GM21737 (cell line): ENCODE measurements around the gene PLEKHA5.
"Not testable (repeated sequence)": the region's sequence is repeated elsewhere in the genome, so short reads cannot be mapped to it uniquely, and the experiment has no call there.

Experiments
- ATAC-seq: cut with Tn5 transposase; IDR thresholded peaks from one replicate; pipeline ENCODE4 v1.9.1; 2021; ENCODE audit warnings: mild to moderate bottlenecking, moderate library complexity; ENCODE audit not compliant: unreplicated experiment

PLEKHA5 gene

DNA sequence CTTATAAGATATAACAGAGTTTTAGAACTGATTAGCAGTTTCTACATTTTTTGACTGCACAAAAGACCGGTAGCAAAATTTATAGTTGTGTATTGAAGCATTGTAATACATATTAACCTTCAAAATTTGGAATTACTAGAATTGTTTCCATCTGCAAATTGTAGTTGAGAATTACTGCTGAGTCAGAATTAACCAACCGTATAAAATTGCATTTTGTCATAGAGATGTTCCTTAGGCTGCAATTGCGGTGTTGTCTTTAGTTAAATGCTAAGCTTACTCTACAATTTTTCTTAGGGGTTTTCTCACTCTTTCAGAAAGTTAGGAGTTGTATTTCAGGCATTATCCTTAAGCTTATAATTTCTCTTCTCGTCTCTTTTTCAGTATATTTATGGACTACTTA, 132.2 kb downstream of the PLEKHA5 start:
- no peak for ATAC-seq

DNA sequence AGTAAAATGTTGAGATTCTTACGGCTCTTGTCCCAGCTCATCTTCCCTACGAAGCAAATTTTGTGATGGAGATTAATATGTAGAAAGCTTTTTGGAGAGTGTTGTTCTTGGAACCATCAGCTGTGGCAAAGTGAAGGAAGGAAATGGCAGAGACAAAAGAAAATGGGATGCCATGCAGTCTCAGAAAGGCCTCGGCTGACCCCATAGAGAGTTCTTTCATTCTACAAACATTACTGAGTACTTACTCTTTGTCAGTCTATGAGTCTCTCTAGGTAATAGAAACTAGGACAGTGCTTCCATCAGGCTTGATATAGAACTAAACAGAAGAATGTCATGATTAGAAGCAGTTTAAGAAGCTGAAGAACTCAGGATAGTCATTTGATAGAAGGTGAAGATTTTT, 134.1 kb downstream of the PLEKHA5 start:
- no peak for ATAC-seq

DNA sequence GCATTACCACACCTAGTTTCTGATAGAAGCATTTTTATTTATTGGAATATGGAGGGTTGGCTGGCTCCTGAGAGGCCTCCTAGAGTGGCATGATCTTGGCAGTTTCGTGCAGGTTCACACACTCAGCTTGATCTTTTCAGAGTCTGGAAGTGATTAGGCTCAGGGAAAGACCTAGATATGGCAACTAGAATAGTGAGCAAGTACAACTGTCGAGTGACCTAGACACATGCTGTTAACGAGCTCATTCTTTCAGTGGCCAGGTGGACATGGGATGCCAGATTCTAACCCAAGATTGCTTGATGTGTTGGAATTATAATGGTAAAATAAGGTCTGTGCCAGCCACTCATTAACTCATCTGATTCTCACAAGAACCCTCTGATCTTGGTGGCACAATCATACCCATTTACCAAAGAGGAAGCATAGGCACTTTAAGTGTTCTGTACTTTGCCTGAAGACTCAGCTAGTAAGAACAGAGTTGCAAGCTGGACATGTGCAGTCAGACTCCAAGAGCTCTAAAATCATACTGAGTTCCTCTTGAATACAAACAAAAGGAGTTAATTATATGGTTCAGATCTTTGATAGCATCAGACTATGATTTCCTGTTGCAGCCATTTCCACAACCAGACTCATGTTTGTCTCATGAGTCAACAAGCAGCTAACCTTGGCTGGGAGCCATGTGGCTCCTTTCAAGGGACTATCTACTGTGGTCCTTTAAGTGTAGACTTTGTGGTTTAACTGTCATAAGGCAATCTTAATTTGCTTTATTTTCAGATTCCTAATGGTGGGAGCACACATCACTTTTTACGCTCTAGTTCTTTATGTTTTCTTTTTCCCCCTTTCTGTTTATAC, 144.2 kb downstream of the PLEKHA5 start:
- ATAC-seq = no peak

DNA sequence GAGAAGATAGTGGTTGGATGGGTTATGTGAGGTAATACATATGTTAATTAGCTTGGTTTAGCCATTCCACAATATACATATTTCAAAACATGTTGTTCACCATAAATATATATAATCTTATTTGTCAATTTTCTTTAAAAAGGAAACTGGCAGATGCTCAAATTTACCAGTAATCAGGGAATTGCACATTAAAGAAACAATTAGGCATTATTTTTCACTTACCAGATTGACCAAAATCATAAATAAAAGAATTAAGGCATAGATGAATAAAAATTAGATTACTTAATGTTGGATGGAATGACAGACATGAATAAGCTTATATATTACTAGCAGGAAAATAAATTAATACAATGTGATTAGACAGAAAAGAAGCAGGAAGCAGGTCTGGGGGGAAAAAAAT, 147.2 kb downstream of the PLEKHA5 start:
- no peak for ATAC-seq

DNA sequence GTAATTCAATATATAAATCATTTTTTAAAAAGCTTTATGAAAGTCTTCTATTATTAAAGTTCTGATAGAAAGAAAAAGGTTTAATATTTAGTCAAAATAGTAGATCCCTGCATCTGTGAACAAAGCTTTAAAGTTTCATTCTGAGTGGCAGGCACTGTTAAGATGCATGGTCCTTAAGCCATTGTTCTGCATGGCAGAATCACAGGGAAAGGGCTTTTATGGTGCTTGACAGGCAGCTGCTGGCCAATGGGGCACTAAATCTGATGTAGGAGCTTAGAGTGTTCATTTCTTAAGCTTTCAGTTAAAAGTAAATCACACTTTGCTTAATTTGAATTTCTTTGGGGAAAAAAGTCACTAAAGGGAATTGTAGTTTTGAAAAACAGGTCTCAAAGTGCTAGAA, 148.2 kb downstream of the PLEKHA5 start:
- ATAC-seq = no peak

DNA sequence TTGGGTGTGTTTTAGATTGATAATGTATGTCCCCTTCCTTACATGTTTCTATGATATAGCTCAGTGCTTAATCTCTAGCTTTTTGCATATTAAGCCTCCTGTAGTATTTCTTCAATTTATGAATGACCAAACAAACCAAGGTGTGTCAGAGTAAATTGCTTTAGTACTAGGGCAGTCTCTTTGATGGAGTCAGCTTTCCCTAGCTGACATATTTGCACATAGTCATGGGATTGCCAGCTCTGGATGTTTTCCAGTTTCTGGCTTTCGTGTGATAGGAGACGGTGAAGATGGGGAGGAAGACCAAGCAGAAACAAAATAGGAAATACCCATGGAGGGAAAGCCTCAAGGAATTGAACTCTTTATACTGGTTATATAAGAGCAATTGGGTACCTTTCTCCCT, 148.9 kb downstream of the PLEKHA5 start:
- no peak for ATAC-seq

DNA sequence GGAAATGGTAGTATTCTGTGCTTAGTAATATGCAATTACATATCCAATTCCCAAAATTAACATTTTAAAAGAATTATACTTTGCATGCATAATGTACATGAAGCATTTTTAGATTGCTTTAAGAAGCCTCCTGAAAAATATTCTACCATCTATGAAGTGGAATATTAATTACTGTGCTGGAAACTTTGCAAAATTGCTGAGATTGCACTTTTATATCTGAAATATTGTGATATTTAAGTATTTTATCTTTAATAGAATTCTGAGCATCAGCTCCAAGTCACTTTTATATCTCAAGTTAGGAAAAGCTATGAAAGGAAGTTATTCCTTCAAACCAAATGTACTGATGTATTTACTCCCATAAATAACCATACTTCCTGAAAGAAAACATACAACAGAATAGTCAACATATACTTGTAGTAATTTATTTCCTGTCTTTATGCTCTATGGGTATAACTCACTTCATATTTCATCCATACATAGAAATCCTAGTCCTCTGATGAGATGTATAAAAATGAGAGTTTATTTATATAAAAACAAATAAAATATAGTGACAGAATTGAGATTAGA, 152.7 kb downstream of the PLEKHA5 start:
- ATAC-seq = no peak

DNA sequence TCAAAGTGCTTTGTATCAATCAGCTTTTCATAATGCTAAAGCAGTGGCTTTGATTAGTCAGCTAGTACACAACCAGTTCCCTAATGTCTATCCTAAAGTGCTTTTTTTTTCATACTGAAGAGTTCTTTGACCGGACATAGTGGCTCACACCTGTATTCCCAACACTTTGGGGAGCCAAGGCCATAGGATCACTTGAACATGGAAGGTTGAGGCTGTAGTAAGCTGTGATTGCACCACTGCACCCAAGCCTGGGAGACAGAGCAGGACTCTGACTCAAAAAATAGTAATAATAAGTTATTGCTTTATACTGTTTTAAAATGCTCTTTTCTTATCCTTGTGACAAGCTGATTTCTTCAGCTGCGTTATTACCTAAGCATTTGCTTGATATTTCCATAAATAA, 155.1 kb downstream of the PLEKHA5 start:
- ATAC-seq = no peak

DNA sequence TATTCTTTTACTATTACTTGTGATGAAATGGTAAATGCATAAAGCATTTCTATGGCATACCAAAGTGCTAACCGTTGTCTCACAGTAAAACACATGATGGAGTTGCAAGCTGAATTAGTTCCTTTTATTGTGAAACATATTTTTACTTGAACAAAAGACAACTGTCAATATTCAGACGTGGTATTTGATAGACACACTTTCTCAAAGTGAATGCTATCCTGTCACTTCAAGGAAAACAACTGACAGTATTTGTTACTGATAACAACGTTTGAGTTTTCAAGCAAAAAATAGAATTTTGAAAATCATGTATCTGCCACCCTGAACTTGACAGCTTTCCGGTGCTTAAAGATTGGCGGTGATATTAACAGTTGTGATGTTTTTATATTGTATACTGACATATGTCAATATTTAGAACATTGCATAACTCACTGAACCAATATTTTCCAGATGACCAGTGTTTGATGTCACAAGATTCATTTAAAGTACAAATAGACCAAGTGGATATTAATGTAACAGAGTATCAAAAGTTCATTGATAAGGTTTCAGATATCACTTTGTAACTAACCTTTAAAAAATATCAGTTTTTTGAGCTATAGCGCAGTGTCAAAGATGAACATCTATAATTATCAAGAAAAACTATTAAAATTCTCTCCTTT, 156.4 kb downstream of the PLEKHA5 start:
- no peak for ATAC-seq

DNA sequence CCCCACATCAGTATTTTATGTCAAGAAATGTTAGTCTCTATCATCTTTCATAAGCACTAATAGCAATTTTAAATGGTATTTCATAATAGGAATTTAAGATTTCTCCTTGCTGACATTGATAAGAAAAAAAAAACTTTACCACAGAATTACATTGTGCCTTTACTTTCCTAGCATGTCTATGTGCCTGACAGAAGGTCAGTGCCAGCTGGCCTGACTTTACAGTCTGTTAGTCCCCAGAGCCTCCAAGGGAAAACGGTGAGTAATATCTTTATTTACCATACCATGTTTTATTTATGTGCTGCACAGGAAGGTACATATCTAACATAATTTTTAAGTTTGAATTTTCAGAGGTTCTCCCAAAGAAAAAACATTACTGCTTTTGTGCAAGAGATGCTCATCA, 157.8 kb downstream of the PLEKHA5 start:
- ATAC-seq = no peak

DNA sequence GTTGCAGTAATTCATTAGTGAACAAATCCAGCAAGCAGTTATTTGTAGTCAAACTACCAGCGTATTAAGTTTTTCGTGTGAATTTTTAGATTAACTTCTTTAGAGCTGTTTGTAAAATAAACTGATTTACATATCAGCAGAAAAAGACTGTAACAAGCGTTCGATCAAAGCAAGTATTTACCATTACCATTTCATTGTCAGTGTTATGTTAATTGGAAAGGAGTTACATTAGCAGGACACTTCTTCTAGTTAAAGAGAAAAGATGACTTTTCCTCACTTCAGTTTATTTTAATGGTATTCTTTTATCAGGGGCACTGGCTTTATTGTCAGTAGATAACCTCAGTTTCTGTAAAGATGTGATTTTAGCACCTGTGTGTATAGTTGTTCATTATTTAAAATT, 158.6 kb downstream of the PLEKHA5 start:
- no peak for ATAC-seq

DNA sequence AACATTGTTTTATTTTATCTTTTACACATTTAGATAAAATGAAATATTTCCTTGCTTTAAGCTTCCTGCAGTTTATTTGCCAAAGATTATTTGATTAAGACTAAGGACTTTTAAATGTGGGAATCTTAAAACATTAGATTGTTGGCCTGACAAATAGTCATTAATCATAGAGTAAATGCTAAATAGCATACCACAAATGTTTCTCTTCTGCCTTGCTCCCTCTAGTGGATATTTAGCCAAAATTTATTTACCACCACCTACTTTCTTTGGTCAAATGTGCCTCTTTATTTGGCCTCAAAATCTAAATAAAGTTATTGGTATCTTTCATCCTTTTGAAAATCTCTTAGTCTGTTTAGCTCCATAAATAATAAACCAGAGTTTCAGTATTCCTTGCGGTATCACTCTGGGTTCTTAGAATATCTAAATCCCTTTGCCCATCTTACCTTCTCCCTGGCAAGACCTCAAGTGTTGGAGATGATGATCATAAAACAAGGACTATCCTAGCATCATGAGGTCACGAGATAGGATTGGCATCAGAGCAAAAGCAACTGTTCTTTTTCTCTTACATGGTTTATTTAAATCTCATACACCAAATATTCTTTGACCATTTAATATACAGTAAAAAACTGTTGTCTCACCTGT, 159.2 kb downstream of the PLEKHA5 start:
- no peak for ATAC-seq

DNA sequence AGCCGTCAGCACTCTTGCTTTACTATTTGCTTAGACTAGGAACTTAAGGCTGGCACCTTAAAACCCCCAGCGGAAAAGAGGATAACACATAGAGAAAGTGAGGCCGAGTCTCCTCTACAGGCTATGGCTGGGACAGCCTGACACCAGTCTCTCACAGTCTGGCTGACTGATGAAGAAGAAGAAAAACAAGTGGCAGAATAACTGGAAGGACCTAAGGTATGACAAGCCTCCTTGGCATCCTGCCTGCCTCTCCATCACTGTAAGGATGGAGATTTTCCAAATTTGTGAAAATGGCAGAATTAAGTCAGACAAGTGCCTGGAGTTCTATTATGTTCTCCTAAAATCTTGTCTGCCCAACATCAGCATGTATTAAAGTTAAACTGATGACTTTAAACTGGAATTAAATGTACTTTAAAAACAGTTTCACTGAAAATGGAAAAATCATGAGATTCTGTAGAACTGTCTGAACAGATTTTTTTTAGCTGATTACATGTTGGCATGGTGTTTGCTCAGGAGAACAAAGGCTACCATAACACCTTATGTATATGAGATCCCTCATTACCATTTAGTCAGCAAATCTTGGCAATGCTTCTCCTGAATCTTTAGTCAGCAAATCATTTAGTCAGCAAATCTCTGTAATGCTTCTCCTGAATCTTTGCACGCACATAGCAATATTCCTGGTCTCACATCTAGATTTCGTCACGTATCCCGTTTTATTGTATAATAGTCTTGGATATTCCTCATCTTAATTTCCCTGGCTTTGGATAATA, 169.5 kb downstream of the PLEKHA5 start:
- no peak for ATAC-seq

DNA sequence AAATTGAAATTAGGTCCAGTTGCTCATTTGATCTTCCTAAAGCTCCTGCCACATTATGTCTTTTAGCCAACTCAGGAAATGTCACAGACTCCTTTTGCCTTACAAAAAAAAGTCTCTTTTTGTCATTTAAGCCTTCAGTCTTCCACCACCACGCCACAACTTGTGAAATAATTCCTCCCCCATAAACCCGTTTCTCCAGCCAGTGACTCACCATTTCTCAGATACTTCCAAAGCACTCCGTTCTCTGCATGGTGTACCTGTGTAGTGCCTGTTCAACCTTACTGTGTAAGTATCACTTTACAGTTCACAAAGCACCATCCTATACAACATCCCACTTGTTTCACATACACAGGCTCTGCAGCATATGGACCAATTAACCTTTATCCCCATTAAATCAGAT, 170.2 kb downstream of the PLEKHA5 start:
- no peak for ATAC-seq

DNA sequence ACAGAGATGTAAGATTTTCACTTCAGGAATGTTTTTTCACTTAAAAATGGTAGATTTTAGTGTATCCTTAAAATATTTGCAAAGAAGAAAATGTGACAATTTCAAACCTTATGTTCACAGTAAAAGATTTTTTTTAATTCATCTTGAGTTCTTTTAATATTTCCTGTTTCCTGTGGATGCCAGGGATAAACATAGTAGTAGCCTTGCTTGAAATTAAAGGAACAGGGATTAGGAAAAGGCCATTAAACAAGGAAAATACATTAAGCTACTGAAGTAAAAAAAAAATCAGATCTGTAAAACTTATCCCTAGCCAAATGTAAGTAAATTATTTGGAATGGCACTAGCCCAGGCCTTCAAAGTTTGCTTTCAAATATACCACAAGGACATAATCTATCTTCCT, 171.7 kb downstream of the PLEKHA5 start:
- ATAC-seq = no peak

DNA sequence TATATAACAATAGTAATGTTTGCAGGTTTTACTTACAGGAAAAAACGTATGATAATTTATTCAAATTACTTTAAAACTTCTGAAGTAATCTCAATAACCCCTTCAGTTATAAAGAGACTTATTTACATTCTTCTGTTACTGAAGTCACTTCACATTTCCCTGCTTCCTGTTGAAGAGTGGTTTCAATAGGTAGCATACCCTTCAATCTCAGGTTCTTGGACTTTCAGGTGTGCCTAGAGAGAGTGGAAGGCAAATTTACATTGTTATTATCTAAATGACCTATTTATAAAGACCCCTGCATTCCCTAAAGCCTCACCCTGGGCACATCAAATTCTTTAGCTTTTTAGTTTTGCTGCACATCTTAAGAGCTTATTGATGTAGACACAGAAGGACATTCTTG, 172.2 kb downstream of the PLEKHA5 start:
- no peak for ATAC-seq

DNA sequence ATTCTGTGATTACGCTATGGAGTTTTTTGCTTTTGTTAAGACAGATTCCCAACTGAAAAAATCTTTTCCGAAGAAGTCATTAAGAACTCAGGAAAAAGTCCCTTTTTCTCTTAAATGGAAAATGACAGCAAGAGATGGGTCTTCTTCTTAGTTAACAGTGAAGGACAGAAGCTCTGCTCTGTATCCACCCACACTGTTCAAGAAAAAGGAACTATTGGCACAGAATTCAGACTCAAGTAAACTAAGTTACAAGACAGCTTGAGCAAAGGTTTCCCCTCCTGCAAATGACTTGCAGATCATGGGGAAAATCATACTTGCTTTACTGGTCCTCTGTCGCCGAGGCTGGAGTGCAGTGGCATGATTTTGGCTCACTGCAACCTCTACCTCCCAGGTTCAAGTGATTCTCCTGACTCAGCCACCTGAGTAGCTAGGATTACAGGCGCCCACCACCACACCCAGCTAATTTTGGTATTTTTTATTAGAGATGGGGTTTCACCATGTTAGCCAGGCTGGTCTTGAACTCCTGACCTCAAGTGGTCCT, 172.6 kb downstream of the PLEKHA5 start:
- no peak for ATAC-seq

DNA sequence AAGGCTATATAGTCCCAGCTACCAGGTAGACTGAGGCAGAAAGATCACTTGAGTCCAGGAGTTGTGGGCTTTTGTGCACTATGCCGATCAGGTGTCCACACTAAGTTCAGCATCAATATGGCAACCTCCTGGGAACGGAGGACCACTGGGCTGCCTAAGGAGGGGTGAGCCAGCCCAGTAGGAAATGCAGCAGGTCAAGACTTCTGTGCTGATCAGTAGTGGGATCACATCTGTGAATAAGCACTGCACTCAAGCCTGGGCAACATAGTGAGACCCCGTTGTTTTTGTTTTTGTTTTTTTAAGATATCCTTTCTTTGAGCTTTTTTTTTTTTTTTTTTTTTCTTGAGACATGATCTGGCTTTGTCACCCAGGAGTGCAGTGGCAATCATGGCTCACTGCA, 174.0 kb downstream of the PLEKHA5 start:
- no peak for ATAC-seq

DNA sequence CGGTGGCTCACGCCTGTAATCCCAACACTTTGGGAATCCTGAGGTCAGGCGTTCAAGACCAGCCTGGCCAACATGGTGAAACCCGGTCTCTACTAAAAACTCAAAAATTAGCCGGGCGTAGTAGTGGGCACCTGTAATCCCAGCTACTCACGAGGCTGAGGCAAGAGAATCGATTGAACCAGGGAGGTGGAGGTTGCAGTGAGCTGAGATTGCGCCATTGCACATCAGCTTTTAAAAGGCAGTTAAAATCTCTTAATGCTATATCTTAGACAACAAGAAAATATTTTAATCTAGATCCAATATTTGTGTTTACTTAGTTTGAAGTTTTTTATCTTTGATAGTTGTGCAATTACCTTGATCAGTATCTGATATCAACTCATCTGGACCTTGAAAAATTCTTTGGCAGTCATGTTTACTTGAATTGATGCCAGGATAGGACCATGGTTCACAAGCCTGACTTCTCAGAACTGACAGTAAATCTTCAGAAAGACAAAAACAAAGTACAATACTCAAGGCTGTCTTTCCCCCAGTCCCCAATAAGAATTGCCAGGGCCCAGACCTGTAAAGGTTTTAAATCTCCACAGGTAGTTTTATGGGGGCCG, 174.7 kb downstream of the PLEKHA5 start:
- ATAC-seq = no peak

DNA sequence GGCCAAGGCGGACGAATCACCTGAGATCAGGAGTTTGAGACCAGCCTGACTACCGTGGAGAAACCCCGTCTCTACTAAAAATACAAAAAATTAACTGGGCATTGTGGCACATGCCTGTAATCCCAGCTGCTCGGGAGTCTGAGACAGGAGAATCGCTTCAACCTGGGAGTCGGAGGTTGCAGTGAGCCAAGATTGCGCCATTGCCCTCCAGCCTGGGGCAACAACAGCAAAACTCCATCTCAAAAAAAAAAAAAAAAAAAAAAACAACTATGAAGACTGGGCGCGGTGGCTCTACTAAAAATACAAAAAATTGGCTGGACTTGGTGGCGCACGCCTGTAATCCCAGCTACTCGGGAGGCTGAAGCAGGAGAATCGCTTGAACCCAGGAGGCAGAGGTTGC, 176.1 kb downstream of the PLEKHA5 start:
- not testable (repeated sequence) for ATAC-seq
